Stimulated activated CD8-positive, alpha-beta memory T cell treated with anti-CD3 and anti-CD28 coated beads, Interleukin-7, amount 100 ng/mL, for 48 hours (primary cell): ENCODE data around the gene TOX3.

Experiments
- DNase-seq, 2 donors: peaks; one replicate each; pipeline ENCODE4 v3.0.0-alpha.2; 2020; ENCODE audit warnings: low read depth in 1 of 2; ENCODE audit errors: extremely low read depth in 1 of 2

Gene TOX3

DNA sequence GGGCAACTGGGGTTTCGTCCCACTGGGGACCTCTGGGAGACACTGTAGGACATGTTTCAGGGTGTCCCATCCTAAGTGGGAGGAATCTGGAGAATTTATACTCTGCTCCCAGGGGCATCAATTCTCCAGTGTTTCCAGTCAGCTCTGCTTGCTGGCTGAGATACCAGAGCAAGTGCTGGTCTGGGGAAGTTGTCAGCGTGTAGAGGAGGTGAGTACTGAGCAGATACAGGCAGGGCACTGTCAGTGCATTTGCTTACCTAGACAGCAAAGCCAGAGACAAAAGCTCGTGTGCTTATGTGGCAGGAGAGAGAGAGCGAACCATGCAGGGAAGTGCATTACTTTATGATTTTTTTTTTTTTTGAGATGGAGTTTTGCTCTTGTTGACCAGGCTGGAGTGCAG lies 20.2 kb upstream of the TOX3 start:
- no peak for DNase-seq

DNA sequence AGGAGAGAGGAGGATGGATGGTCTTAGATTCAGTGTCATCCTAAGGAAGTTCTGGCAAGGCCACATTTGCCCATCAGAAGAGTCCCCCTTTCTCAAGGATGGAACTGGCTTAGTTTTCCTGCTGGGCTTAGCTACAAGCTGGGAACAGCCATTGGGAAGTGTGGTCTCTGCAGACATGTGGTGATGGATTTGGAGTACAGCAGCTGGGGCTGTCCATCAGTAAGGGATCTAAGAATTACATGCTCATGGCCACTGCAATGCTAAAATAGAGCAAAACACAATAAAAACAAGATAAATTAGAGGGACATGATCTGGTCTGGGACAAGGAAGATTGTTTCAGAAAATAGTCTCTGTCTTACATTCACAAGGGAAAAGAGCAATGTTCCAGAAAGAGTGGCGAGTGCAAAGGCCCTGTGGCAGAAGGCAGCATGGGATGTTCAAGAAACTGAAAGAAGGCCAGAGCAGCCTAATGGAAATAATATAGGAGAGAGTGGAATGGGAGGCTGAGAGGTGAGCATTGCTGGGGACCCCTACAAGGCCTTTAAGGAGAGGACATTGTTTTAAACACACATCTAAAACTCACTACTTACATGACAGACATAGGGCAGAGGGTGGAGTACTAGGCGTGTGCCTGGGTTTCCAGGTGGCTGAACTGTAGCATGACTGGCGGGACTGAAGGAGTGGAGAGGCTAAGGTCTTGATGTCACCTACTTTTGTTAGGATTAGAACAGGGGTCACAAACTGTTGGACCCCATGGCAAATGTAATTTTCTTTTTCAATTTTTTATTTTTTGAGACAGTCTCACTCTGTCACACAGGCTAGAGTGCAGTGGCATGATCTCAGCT lies 17.0 kb upstream of the TOX3 start:
- no peak for DNase-seq

DNA sequence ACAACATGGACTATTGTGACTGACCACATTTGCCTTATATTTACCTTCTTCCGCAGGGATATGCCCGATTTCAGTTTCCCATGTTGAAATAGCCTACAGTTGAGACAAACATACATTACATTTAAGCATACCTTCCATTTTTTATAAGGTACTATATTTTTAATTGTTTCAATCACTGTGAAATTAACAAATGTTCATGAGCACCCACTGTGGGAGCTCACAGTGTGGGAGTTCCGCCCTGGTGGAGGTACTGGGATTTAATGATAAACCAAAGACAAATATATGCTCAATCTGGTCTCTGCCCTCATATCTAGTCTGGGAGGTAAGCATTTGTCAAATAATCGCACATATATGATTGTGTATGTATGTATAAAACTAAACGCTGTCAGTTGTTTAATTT lies 15.8 kb upstream of the TOX3 start:
- DNase-seq: no peak

DNA sequence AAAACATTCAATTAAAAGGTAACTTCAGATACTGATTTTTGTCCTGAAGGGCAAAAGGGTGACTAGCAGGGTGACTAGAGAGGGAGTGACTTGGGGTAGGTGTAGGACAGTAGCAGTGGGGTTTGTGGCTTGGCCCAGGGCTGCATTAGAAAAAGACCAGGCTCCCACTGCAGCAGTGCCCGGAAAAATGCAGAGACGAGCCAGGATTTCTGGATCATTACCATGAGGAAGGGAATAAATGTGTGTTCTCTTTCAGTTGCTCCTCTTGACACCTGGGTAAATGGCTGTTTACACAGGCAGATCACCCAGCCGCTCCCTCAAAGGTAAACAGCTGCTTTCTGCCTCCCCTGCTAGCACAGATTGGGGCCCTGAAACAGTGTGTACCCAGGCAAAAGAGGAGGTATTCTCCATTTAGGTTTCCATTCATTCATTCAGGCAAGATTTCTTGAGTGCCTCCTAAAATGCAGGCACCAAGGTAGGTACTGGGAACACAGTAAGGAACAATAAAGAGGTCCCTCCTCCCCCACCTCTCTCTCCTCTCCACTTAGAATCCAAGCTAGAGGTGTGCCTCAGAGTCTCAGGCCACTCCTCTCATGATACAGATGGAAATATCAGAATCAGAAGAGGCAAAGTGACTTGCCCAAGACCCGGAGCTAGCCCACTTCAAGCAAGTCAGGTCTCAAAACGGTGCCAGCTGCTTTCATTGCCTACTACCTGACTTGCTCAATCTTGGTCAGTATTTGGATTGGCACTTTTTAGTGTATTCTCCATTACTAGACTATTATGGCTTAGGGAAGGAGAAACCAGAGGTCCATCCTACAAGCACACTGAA lies 15.2 kb upstream of the TOX3 start:
- no peak for DNase-seq

DNA sequence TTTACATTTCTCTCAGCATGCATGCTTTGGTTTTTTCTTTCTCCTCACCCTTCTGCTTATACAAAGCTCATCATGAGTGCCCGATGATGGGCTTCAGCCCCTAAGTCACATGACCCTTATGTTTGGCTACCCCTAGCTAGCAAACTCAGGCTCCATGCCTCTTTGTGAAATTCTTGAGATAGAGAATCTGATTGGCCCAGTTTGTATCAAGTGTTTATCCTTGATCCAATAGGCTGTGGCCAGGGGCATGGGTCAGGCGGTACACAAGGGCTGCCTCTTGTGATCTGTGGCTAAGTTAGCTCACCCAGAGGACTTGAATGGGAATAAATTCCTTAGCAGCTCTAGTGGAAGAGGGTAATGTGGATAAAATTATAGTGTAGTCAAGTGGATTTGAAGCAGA lies 11.5 kb upstream of the TOX3 start:
- no peak for DNase-seq

DNA sequence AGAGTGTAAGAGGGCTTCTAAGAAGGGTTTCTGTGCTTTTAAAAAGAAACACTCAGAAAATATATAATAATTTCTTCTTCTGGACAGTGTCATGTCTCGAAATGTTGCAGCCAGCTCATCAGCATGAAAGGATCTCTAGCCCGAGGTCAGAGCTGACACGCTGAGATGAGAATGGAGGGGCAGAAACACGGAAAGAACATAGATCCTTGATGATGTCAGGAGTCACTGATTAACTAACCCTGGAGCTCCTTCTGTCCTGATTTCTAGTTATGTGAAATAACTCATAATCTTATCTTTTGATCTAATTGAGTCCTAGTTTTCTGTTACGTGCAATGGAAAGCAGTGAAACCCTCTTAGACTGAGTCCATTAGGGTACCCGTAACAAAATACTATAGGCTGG lies 10.3 kb upstream of the TOX3 start:
- DNase-seq: no peak

DNA sequence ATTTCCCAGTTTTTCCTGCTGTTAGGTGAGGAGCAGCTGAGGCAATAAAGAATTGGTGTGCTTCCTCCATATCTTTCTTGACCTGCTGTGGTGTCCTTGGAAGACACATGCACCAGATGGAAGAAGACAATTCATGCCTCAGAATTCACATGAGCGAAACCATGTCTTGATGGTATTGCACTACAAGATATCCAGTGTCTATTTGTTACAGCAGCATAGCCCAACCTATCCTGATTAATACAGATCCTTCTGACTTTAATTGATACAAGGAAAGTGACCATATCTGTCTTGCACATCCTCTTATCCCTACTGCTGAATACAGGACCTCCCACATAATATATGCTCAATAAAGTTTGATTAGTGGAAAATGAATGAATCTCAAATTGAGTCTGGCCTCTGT lies 9.1 kb upstream of the TOX3 start:
- no peak for DNase-seq

DNA sequence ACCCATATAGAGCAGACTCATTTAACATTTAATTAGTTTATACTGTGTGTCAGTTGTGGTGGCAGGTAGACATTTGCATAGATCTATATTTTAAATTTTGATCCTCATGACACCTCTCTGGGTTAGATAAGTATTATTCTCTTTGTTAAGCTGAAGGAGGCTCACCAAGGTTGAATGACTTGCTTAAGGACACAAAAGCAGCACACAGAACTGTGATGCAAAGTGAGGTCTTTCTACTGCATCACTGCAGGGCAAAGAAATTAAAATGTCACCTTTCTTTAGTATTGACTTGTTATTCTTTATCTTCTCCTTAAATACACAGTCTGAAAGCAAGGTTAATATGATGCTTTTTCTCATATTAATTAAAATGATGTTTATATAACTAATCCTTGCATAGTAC lies 8.6 kb upstream of the TOX3 start:
- DNase-seq: no peak

DNA sequence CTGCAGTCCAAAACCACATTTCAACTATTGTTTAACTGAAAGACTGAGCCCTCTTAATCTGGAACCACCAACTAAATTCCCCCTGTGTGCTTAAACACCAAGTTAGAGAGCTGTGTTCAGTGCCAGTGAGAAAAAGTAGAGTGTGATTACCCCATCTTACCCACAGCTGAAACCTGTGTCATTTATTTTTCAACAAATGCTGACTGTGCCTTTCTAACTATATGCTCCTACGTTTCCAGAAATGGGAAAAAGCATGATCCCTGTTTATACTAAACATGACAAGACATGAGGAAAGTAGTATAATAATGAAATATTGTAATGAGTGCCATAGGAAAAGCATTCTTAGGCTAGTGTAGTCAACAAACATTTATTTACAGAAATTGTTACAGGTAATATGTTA lies 7.4 kb upstream of the TOX3 start:
- no peak for DNase-seq

DNA sequence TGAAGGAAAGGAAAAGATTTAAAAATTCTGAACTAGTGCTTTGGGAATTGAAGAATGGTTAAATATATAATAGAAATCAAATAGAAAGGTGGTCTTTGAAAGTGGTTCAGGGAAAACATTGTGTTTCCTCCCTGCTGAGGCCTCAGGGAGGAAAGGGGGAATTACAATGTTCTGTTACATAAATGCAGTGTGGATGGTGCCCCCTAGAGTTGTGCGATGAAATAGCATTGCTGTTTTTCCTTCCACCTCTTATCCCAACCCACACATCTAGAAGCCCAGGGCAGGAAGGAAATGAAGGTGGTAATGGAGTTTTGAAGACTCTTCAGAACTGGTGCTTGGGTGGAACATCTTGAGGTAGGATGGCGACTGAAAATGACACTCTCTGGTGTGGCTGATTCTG lies 6.4 kb upstream of the TOX3 start:
- no peak for DNase-seq

DNA sequence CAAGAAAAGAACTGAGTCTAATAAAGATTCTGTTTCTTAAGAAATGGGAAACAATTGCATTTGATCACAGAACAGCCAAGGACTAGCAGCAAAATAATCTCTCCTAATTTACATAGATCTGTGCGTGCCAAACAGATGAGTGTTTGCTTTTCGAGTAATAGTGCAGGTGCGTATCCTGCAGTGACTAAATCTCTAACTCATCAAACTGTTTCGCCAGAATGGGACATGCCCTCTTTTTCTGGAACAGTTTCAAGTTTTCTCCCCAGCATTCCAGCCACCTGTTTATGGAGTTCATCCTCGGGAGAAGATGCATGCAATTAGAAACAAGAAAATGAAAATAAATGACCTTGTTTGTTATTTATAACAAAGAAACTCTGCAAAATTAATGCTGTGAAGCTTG lies 5.7 kb upstream of the TOX3 start:
- no peak for DNase-seq

DNA sequence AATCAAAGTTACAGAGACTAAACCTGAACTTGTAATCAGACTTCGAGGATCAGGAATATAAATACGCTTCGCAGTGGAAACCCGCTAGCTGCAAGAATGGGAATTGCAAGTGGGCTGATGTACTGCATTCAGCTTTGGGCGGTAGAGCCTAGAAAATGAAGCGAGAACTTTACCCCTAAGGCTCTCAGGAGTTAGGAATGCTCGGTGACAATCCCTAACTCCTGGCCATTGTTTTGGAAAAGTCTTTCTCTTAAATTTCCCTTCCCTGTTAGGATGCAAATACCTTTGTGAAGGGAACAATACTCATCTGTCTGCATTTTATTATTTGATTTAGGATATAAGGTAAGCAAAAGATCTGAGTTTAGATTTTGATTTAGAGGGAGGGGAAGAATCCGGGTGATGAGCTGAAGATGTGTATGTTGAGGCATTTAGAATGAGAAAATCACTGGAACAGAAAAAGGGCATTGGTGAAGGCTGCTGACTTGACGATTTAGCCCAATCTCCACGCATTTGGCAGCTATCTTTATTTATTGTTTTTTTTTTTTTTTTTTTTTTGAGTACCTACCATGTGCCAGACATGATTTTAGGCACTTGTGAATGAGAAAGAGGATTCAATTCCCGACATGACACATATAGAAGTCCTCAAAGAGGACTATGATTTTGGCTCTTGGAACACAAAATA lies 2.2 kb upstream of the TOX3 start:
- DNase-seq: no peak

DNA sequence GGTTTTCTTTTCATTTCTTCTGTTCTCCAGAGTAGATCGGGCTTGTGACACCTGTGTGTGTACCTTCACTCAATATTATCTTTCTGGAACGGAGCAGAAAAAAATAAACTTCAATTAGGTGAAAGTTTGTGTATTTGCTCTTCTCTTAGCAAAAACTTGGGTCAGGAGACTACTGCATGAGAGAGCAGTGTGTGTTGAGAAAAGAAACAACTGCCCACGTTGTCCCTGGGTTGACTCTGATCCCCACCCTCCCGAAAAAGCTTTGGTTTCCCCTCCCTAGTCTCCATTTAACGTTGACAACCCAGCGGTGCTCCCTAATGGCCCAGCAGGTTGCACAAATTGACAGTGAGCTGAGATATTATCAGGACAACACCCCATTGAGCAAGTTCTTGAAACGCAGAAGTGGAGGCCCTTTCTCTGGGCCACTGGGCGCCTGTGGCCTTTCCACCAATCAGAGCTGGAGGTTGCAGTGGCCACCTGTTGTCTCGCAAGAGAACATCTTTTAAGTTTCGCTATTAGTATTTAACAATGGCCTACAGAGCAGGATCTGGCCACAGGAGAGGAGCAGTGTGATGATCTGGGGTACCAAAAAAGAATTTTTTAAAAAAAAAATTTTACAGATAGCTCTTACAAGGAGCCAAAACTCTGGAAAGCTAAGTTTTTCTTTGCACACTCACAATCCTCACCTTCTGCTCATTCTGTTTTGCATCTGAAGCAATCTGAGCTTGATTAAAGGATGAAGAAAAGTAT lies 1.5 kb upstream of the TOX3 start:
- DNase-seq: no peak

DNA sequence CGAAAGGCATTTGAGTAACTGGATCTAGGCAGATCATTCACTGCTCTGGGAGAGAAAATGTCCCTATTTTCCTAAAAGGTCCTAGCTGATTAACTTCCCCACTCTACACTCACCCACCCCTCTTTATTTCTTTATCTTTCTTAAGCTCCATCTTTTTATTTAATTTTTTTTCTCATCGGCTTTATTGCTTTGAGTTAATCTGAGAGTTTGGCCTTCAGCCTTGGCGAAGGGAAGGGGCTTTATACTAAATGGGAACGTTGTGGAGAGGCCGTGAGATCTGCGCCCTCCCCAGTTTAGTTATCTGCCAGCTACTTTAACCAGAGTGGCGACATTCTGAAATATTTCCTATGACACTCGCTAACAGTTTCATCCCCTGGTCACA lies 882 bp upstream of the TOX3 start:
- no peak for DNase-seq

DNA sequence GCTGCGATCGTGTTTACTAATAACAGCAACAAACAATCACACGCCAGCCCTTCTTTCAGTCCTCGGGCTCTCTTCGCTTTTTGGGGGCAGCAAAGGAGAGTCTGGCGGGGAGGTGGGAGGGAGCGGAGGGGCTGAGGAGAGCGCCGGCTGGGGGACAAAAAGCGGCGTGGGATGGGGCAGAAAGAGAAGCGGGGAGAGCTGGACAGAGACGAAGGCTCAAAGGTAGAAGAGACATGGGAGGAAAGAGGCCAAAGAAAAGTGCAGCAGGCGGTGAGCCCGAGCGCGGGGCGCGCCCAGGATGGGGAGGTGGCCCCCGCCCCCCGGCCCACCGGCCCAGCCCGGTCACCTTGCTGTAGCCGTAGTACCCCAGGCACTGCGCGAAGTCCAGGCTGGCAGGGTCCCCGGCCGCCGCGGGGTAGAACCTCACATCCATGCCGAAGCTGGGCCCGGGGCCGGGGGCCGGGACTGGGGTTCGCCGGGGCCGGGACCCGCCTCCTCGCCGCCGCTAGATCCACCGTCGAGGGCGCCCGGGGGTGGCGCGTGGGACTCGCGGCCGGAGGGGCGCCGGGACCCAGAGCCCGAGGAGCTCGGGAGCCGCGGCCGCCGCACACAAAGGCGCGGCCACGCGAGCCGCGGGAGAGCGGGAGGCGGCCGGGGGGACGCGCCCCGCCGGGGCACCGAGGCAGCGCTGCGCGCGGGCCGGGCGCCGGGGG lies 496 bp downstream of the TOX3 start:
- DNase-seq: no peak

DNA sequence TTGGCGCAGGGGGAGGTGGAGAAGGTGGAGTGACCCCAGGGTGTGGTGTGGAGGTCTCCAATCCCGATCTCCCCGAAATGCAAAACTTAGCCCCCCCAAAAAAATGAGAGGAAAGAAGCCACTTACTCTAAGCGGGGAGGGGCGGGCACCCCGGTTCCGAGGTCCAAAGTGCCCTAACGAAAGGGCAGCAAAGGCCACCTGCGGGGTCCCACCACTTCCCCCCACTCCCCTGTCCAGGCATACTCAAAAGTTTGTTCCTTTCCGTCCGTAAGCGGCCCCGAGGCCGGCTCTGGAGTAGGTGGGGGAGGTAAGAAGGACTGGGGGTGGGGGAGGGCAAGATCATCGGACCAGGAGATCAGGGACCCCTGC lies 1.1 kb downstream of the TOX3 start:
- DNase-seq: no peak

DNA sequence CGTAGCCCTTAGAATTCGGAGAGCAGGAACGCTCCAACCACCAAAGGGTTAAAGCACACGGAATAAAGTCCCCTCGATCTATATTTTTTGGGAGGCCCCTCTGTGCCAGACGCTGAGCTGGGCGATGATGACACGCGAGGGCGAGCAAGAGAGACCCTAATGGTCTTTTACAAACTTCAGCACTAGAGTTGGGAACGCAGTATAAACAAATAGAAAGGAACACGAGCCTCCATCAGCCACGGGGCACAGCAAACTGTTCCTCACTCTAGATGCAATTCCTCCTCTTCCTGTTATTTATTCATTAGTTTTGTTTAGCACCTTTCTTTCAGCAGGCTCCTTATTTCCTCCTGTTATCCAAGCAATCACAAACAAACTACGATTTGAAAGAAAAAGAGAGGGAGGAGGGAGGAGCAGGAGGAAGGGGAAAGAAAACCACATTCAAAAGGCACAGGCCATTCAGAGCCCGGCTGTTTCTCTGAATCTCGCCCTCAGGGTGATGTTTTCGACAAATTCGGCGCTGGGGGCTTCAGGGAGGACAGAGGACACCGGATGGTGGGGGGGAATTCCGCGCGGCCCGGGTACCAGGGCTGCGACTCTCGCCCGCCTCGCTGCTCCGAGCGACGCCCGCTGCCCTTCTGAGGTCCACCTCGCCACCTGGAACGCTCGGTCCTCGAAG lies 1.6 kb downstream of the TOX3 start:
- no peak for DNase-seq

DNA sequence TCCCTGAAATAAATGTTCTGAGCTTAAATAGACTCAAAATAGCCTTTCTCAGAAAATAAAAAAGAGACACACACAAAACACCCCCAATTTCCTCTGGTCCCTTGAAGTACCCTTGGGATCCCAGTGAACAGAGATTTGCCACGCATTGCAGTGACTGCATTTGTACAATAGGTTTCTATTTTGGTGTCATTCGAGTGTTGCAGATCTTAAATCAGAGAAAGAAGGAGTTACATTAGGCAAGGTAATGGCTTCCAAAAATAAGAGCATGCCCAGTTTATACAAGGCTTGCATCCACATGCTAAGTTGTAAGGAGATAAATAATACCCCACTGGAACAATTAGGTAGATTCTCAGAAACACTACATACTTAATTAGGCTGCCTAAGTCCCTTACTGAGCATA lies 2.2 kb downstream of the TOX3 start:
- DNase-seq: no peak

DNA sequence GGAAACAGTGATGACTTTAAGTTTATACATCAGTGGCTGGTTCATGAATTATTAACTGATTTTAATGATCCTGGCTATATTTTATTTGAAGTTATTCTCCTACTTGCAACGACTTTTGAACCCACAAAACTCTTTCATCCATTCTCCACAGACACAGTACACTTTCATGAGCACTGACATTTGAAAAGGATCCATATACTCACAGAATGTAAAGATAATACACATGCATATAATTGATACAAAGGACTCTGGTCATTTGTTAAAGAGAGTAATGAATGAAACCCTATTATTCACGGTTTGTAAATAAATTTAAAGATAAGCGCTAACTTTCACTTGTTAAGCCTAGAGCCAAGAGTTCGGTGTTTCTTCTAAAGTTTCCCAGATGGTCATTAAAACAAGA lies 3.3 kb downstream of the TOX3 start:
- no peak for DNase-seq

DNA sequence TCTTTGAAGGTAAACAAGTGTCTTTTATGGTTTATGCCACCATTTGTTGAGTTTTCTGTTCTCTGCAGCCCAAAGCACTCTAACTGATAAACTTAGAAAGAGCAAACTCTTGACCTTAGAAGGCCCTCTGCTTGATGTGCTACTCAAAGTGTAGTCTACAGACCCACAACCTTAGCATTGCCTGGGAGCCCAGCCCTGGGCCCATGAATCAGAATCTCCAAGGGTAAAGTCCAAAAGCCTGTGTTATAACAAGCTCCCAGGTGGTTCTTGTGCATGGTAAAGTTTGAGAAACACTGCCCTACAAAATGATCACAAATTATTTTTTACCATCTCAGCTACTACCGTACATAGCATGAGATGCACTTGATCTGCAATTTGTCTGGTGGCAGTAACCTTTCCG lies 6.0 kb downstream of the TOX3 start:
- DNase-seq: no peak
